HG03575 (cell line): Measurements from ENCODE around the gene CLEC19A.
"Not testable (repeated sequence)": the region's sequence is repeated elsewhere in the genome, so short reads cannot be mapped to it uniquely, and the experiment has no call there.

Source experiments
- ATAC-seq: cut with Tn5 transposase; IDR thresholded peaks from one replicate; pipeline ENCODE4 v1.9.1; 2021; ENCODE audit not compliant: unreplicated experiment, insufficient number of reproducible peaks, low FRiP score; ENCODE audit errors: extremely low read depth

CLEC19A gene

GRCh38 chr16:19314718-19315425, 29.3 kb downstream of the CLEC19A start:
- ATAC-seq = no peak

- no peak for ATAC-seq
Observed at GRCh38 chr16:19315889-19316433, 30.4 kb downstream of the CLEC19A start.

- no peak for ATAC-seq
Observed at GRCh38 chr16:19316846-19317245, 31.3 kb downstream of the CLEC19A start.

- ATAC-seq = not testable (repeated sequence)
Observed at GRCh38 chr16:19321186-19321585, 35.7 kb downstream of the CLEC19A start.

GRCh38 chr16:19323596-19323995, 38.1 kb downstream of the CLEC19A start:
- ATAC-seq = no peak

- ATAC-seq = no peak
Observed at GRCh38 chr16:19328364-19328763, 42.8 kb downstream of the CLEC19A start.

- ATAC-seq = no peak
Observed at GRCh38 chr16:19329932-19330331, 44.4 kb downstream of the CLEC19A start.

- no peak for ATAC-seq
Observed at GRCh38 chr16:19330841-19331397, 45.4 kb downstream of the CLEC19A start.

GRCh38 chr16:19331794-19332193, 46.3 kb downstream of the CLEC19A start:
- no peak for ATAC-seq

GRCh38 chr16:19338335-19338734, 52.8 kb downstream of the CLEC19A start:
- no peak for ATAC-seq

- no peak for ATAC-seq
Observed at GRCh38 chr16:19344224-19344801, 58.8 kb downstream of the CLEC19A start.

- ATAC-seq = no peak
Observed at GRCh38 chr16:19344980-19345379, 59.4 kb downstream of the CLEC19A start.

GRCh38 chr16:19346335-19346922, 60.9 kb downstream of the CLEC19A start:
- ATAC-seq = no peak

GRCh38 chr16:19348125-19348524, 62.6 kb downstream of the CLEC19A start:
- no peak for ATAC-seq

GRCh38 chr16:19348578-19349315, 63.2 kb downstream of the CLEC19A start:
- ATAC-seq = no peak

GRCh38 chr16:19354371-19354770, 68.8 kb downstream of the CLEC19A start:
- no peak for ATAC-seq

GRCh38 chr16:19356024-19356952, 70.8 kb downstream of the CLEC19A start:
- ATAC-seq = no peak

- ATAC-seq = no peak
Observed at GRCh38 chr16:19359556-19359955, 74.0 kb downstream of the CLEC19A start.
